GM12878 (cell line): ENCODE data around the gene AGRN. TPM values are rescaled to one million over a fixed set of nuclear protein-coding genes. Genes with fewer than 3 reads are reported as not detected.

Source experiments
- CHD2 ChIP-seq: IDR thresholded peaks from 2 replicates; pipeline ENCODE4 v1.6.1; 2011; ENCODE audit warnings: low read depth, low read length, improper control_type of control experiment, borderline replicate concordance
- DPF2 ChIP-seq: fragments of 450-650 bp; IDR thresholded peaks from 2 replicates; pipeline ENCODE4 v1.6.1; 2017; ENCODE audit warnings: mild to moderate bottlenecking
- FOXK2 ChIP-seq: fragments of 450-650 bp; IDR thresholded peaks from 2 replicates; pipeline ENCODE4 v1.6.1; 2017; ENCODE audit warnings: mild to moderate bottlenecking, moderate library complexity
- IKZF2 ChIP-seq, 2 experiments: fragments of 450-650 bp; IDR thresholded peaks; 2 replicates each; pipeline ENCODE4 v1.6.1; 2017; ENCODE audit warnings: mild to moderate bottlenecking in 2 of 2, moderate library complexity in 2 of 2
- LARP7 ChIP-seq: fragments of 450-650 bp; IDR thresholded peaks from 2 replicates; pipeline ENCODE4 v1.6.1; 2017; ENCODE audit warnings: mild to moderate bottlenecking
- MTA2 ChIP-seq: fragments of 450-650 bp; IDR thresholded peaks from 2 replicates; pipeline ENCODE4 v1.6.1; 2016; ENCODE audit warnings: low read depth, mild to moderate bottlenecking, moderate library complexity
- MYC ChIP-seq: IDR thresholded peaks from 2 replicates; pipeline ENCODE4 v1.6.1; 2011; ENCODE audit warnings: mild to moderate bottlenecking, low read length, moderate library complexity, inconsistent platforms; ENCODE audit not compliant: insufficient read depth, insufficient replicate concordance, insufficient read length, severe bottlenecking
- POLR2AphosphoS5 ChIP-seq: IDR thresholded peaks from 2 replicates; pipeline ENCODE4 v1.6.1; 2011; ENCODE audit warnings: mild to moderate bottlenecking, low read length, inconsistent platforms
- RB1 ChIP-seq: fragments of 450-650 bp; formaldehyde crosslinking; IDR thresholded peaks from 2 replicates; pipeline ENCODE4 v1.6.1; 2017; ENCODE audit warnings: mild to moderate bottlenecking, borderline replicate concordance
- RELA ChIP-seq: fragments of 450-650 bp; IDR thresholded peaks from 2 replicates; pipeline ENCODE4 v1.8.0; 2014; ENCODE audit warnings: borderline replicate concordance; ENCODE audit not compliant: partially characterized antibody
- RFX5 ChIP-seq: IDR thresholded peaks from 2 replicates; pipeline ENCODE4 v1.6.1; 2011; ENCODE audit warnings: low read depth, low read length, improper control_type of control experiment
- SIX5 ChIP-seq: IDR thresholded peaks from 2 replicates; pipeline ENCODE4 v1.6.1; 2011; ENCODE audit warnings: mild to moderate bottlenecking, low read depth, low read length, moderate library complexity; ENCODE audit not compliant: severe bottlenecking
- TCF12 ChIP-seq: IDR thresholded peaks from 2 replicates; pipeline ENCODE4 v1.6.1; 2011; ENCODE audit warnings: low read depth, mild to moderate bottlenecking, low read length
- polyA plus RNA-seq, 11 experiments: library from polyadenylated mRNA; depleted of rRNA in 4 of 11; unstranded in 6 of 11; stranded (reverse) in 5 of 11; fragments of >200 nt; fragmentation: Nextera tagmentation in 4 of 11; fragmentation: Illumina TruSeq in 1 of 11; extraction: Ambion mirVana in 4 of 11; extraction: Trizol in 1 of 11; gene quantifications; 1 replicate in 1 of 11; 2 replicates in 10 of 11; pipeline versions ENCODE4 v1.2.1 to v1.2.3, GENCODE V29; 2011 to 2016; ENCODE audit warnings: inconsistent platforms in 2 of 11, missing spikeins in 2 of 11, low read depth in 1 of 11
- total RNA-seq, 4 experiments: library from RNA; depleted of rRNA in 3 of 4; stranded (reverse); fragments of >200 nt in 3 of 4; fragmentation: Illumina TruSeq in 1 of 4; extraction: Trizol in 1 of 4; gene quantifications; 2 replicates each; pipeline versions ENCODE4 v1.2.1 to v1.2.3, GENCODE V29; 2013 to 2021
- TF ChIP-seq, protein P1 (sequence below): IDR thresholded peaks from 2 replicates; pipeline ENCODE4 v1.6.1; 2012; ENCODE audit warnings: low read depth, low read length, improper control_type of control experiment
- TF ChIP-seq, protein P2 (sequence below): IDR thresholded peaks from 2 replicates; pipeline ENCODE4 v1.6.1; 2011; ENCODE audit warnings: mild to moderate bottlenecking, low read depth, low read length, moderate library complexity; ENCODE audit not compliant: insufficient replicate concordance
- TF ChIP-seq, protein P3 (sequence below): fragments of 450-650 bp; IDR thresholded peaks from 2 replicates; pipeline ENCODE4 v1.6.1; 2017; ENCODE audit warnings: mild to moderate bottlenecking, low read depth, inconsistent platforms; ENCODE audit not compliant: poor library complexity, severe bottlenecking
- TF ChIP-seq, protein P4 (sequence below): fragments of 450-650 bp; IDR thresholded peaks from 2 replicates; pipeline ENCODE4 v1.6.1; 2016; ENCODE audit warnings: mild to moderate bottlenecking
- TF ChIP-seq, protein P5 (sequence below), 3 experiments: IDR thresholded peaks in 2 of 3; conservative IDR thresholded peaks in 1 of 3; 2 replicates each; pipeline ENCODE4 v1.5.1; 2011; ENCODE audit warnings: low read depth in 3 of 3, low read length in 3 of 3, mild to moderate bottlenecking in 3 of 3, control low read depth in 2 of 3, moderate library complexity in 2 of 3, inconsistent platforms in 1 of 3, mixed read lengths in 1 of 3; ENCODE audit not compliant: control insufficient read depth in 2 of 3, insufficient read depth in 1 of 3; ENCODE audit errors: extremely low read depth in 1 of 3
- TF ChIP-seq, protein P6 (sequence below): fragments of 450-650 bp; formaldehyde crosslinking; IDR thresholded peaks from 2 replicates; pipeline ENCODE4 v1.4.0; 2020; ENCODE audit warnings: mild to moderate bottlenecking, moderate library complexity

Gene AGRN
- total and polyA plus RNA-seq, 10 of the 15 experiments (the other 5 are each of a cell fraction or from before 2014, with no cell fraction given), result 0.02 to 41.8 (median 4.1) TPM

DNA sequence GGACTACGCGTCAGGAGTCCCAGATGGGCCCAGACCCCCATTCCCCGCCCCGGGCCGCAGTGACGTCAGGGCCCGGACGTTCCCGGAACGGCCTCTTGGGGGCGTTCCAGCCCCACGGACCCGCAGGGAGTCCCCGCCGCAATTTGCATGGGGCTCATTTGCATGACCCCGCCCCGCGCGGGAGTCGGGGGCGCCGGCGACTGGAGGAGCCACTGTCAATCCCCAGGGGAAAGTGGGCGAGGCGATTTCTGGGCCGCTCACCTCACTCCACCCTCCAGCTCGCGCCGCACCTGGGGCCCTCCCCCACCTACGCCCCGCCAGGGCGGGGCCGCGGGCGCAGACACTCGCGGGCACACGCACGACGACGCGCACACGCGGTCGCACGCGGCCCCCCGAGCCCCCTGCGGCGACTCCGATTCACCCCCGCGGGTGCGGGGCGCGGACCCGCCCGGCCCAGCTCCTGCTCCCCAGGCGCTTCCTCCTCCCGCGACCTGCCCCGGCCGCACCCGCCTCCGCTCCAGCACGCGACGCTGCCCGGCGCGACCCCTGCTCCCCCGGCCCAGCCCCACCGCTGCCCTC, 13.2 kb downstream of the AGRN start (continued):
- TF ChIP-seq, protein P1, sequence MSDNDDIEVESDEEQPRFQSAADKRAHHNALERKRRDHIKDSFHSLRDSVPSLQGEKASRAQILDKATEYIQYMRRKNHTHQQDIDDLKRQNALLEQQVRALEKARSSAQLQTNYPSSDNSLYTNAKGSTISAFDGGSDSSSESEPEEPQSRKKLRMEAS, result peak; percentile 61; the same call in 1 of the 2 replicates
- peak; percentile 86; the same call in 1 of the 2 replicates for TF ChIP-seq RB1
- 0 out of 2 replicates have a peak, but pooled peaks have one; percentile 28 for TF ChIP-seq RFX5
- peak; percentile 70 for TF ChIP-seq RELA
- TF ChIP-seq, protein P2, sequence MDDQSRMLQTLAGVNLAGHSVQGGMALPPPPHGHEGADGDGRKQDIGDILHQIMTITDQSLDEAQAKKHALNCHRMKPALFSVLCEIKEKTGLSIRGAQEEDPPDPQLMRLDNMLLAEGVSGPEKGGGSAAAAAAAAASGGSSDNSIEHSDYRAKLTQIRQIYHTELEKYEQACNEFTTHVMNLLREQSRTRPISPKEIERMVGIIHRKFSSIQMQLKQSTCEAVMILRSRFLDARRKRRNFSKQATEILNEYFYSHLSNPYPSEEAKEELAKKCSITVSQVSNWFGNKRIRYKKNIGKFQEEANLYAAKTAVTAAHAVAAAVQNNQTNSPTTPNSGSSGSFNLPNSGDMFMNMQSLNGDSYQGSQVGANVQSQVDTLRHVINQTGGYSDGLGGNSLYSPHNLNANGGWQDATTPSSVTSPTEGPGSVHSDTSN, result peak; percentile 94
- TF ChIP-seq IKZF2 (IDR thresholded peaks at IDR 0.05), result no peak; a peak in 1 of 4 replicates
- TF ChIP-seq SIX5, result no peak
- 0 out of 2 replicates have a peak, but pooled peaks have one; percentile 25 for TF ChIP-seq POLR2AphosphoS5
- TF ChIP-seq, protein P3, sequence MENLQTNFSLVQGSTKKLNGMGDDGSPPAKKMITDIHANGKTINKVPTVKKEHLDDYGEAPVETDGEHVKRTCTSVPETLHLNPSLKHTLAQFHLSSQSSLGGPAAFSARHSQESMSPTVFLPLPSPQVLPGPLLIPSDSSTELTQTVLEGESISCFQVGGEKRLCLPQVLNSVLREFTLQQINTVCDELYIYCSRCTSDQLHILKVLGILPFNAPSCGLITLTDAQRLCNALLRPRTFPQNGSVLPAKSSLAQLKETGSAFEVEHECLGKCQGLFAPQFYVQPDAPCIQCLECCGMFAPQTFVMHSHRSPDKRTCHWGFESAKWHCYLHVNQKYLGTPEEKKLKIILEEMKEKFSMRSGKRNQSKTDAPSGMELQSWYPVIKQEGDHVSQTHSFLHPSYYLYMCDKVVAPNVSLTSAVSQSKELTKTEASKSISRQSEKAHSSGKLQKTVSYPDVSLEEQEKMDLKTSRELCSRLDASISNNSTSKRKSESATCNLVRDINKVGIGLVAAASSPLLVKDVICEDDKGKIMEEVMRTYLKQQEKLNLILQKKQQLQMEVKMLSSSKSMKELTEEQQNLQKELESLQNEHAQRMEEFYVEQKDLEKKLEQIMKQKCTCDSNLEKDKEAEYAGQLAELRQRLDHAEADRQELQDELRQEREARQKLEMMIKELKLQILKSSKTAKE, result no peak
- TF ChIP-seq MYC, result no peak
- TF ChIP-seq FOXK2, result no peak
- TF ChIP-seq TCF12, result 0 out of 2 replicates have a peak, but pooled peaks have one; percentile 64
- TF ChIP-seq, protein P4, sequence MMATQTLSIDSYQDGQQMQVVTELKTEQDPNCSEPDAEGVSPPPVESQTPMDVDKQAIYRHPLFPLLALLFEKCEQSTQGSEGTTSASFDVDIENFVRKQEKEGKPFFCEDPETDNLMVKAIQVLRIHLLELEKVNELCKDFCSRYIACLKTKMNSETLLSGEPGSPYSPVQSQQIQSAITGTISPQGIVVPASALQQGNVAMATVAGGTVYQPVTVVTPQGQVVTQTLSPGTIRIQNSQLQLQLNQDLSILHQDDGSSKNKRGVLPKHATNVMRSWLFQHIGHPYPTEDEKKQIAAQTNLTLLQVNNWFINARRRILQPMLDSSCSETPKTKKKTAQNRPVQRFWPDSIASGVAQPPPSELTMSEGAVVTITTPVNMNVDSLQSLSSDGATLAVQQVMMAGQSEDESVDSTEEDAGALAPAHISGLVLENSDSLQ, result peak; percentile 98
- TF ChIP-seq LARP7, result peak; percentile 87
- TF ChIP-seq CHD2, result peak; percentile 55; the same call in 1 of the 2 replicates
- TF ChIP-seq MTA2, result peak; percentile 5; the same call in 1 of the 2 replicates
- TF ChIP-seq, protein P5, sequence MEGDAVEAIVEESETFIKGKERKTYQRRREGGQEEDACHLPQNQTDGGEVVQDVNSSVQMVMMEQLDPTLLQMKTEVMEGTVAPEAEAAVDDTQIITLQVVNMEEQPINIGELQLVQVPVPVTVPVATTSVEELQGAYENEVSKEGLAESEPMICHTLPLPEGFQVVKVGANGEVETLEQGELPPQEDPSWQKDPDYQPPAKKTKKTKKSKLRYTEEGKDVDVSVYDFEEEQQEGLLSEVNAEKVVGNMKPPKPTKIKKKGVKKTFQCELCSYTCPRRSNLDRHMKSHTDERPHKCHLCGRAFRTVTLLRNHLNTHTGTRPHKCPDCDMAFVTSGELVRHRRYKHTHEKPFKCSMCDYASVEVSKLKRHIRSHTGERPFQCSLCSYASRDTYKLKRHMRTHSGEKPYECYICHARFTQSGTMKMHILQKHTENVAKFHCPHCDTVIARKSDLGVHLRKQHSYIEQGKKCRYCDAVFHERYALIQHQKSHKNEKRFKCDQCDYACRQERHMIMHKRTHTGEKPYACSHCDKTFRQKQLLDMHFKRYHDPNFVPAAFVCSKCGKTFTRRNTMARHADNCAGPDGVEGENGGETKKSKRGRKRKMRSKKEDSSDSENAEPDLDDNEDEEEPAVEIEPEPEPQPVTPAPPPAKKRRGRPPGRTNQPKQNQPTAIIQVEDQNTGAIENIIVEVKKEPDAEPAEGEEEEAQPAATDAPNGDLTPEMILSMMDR (IDR thresholded peaks at IDR 0.05 in 2 of 3, conservative IDR thresholded peaks at IDR 0.05 in 1 of 3; ENCODE audit: control insufficient read depth in 2 of 3, extremely low read depth in 1 of 3, insufficient read depth in 1 of 3, low read depth in 3 of 3, low read length in 3 of 3), result peak; percentile 80 to 97 (median 84)
- peak; percentile 96 for TF ChIP-seq DPF2
- TF ChIP-seq, protein P6, sequence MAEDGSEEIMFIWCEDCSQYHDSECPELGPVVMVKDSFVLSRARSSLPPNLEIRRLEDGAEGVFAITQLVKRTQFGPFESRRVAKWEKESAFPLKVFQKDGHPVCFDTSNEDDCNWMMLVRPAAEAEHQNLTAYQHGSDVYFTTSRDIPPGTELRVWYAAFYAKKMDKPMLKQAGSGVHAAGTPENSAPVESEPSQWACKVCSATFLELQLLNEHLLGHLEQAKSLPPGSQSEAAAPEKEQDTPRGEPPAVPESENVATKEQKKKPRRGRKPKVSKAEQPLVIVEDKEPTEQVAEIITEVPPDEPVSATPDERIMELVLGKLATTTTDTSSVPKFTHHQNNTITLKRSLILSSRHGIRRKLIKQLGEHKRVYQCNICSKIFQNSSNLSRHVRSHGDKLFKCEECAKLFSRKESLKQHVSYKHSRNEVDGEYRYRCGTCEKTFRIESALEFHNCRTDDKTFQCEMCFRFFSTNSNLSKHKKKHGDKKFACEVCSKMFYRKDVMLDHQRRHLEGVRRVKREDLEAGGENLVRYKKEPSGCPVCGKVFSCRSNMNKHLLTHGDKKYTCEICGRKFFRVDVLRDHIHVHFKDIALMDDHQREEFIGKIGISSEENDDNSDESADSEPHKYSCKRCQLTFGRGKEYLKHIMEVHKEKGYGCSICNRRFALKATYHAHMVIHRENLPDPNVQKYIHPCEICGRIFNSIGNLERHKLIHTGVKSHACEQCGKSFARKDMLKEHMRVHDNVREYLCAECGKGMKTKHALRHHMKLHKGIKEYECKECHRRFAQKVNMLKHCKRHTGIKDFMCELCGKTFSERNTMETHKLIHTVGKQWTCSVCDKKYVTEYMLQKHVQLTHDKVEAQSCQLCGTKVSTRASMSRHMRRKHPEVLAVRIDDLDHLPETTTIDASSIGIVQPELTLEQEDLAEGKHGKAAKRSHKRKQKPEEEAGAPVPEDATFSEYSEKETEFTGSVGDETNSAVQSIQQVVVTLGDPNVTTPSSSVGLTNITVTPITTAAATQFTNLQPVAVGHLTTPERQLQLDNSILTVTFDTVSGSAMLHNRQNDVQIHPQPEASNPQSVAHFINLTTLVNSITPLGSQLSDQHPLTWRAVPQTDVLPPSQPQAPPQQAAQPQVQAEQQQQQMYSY, result no peak
